ENCODE results near the gene MYH1. TPM values are rescaled to one million over a fixed set of nuclear protein-coding genes. Genes with fewer than 3 reads are reported as not detected.
A peak's percentile ranks its signal among the peaks of the same experiment; 100 is the strongest.

The MYH1 gene
- total RNA-seq, 2 donors from 2014 or later, result not detected

- ATAC-seq (no peak), DNase-seq (no peak)
- intact Hi-C loops (cut with DNase I, micrococcal nuclease), result no loop called here
Observed at GRCh38 chr17:10512856-10513255, 5.5 kb downstream of the MYH1 start.

GRCh38 chr17:10499950-10500349 lies 18.4 kb downstream of the MYH1 start:
- DNase-seq (no peak), ATAC-seq (no peak)
- intact Hi-C loops (cut with DNase I, micrococcal nuclease), result no loop called here

GRCh38 chr17:10492004-10492403 lies 26.3 kb downstream of the MYH1 start:
- intact Hi-C loops (cut with DNase I, micrococcal nuclease), result no loop called here
- no peak for ATAC-seq
- DNase-seq, result no peak

GRCh38 chr17:10482252-10482651 lies 36.1 kb downstream of the MYH1 start:
- DNase-seq, result no peak
- intact Hi-C loops (cut with DNase I, micrococcal nuclease), result no loop called here
- no peak for ATAC-seq

GRCh38 chr17:10477701-10478100 lies 40.6 kb downstream of the MYH1 start:
- ATAC-seq, result no peak
- no peak for DNase-seq

GRCh38 chr17:10474536-10474935 lies 43.8 kb downstream of the MYH1 start:
- intact Hi-C loops (cut with DNase I, micrococcal nuclease), result no loop called here
- ATAC-seq (no peak), DNase-seq (no peak)

More at GRCh38 chr17:10477701-10478100, 40.6 kb downstream of the MYH1 start:
- intact Hi-C loops (cut with DNase I, micrococcal nuclease), result no loop called here

- intact Hi-C loops (cut with DNase I, micrococcal nuclease), result no loop called here
- peak; percentile 81 for ATAC-seq
- no peak for DNase-seq
Observed at GRCh38 chr17:10471858-10472257, 46.5 kb downstream of the MYH1 start.

GRCh38 chr17:10469459-10469858 lies 48.9 kb downstream of the MYH1 start, which contains the start of gene MYH4:
TSS of gene MYH4 (minus strand) at chr17:10469559. CDS start at chr17:10466745, 2,814 bp downstream.
- DNase-seq (no peak), ATAC-seq (no peak)
- intact Hi-C loops (cut with DNase I, micrococcal nuclease), result no loop called here

- intact Hi-C loops (cut with DNase I, micrococcal nuclease), result no loop called here
- DNase-seq (no peak), ATAC-seq (no peak)
Observed at GRCh38 chr17:10463402-10463801, 54.9 kb downstream of the MYH1 start.

- ATAC-seq, result no peak
Observed at GRCh38 chr17:10460062-10460461, 58.3 kb downstream of the MYH1 start.

GRCh38 chr17:10458701-10459100 lies 59.6 kb downstream of the MYH1 start:
- ATAC-seq (no peak), DNase-seq (no peak)
- intact Hi-C loops (cut with DNase I, micrococcal nuclease), result no loop called here

More at GRCh38 chr17:10460062-10460461, 58.3 kb downstream of the MYH1 start:
- intact Hi-C loops (cut with DNase I, micrococcal nuclease), result no loop called here
- no peak for DNase-seq

GRCh38 chr17:10457952-10458351 lies 60.4 kb downstream of the MYH1 start:
- intact Hi-C loops (cut with DNase I, micrococcal nuclease), result no loop called here
- ATAC-seq (peak; percentile 85), DNase-seq (no peak)

- DNase-seq (peak; percentile 27 to 35), ATAC-seq (peak; percentile 98)
- intact Hi-C loops (cut with DNase I, micrococcal nuclease), result no loop called here
Observed at GRCh38 chr17:10447026-10447931, 71.1 kb downstream of the MYH1 start.

Other genes with a start within 250 kb of the MYH1 start
- under 1 TPM in 1 of 2 donors, not detected in 1; 0.03 TPM for gene MYH13, start 145.5 kb downstream of the MYH1 start, total RNA-seq
- not detected for gene MYH8, start 96.6 kb downstream of the MYH1 start, total RNA-seq
- not detected for gene MYH4, start 49.0 kb downstream of the MYH1 start, total RNA-seq
- not detected for gene MYH2, start 31.1 kb upstream of the MYH1 start, total RNA-seq
- 1 to 10 TPM; 1.0 to 1.6 TPM for gene MYH3, start 138.8 kb upstream of the MYH1 start, total RNA-seq
- 10 to 100 TPM; 43.4 to 48.7 TPM for gene SCO1, start 179.0 kb upstream of the MYH1 start, total RNA-seq
- gene ADPRM, start 179.1 kb upstream of the MYH1 start, total RNA-seq, result 1 to 10 TPM; 6.9 to 7.4 TPM
- 10 to 100 TPM; 10.5 to 26.1 TPM for gene TMEM220, start 211.5 kb upstream of the MYH1 start, total RNA-seq